HG03103 (cell line): Measurements from ENCODE around the gene CEP350.
"Not testable (repeated sequence)": the region's sequence is repeated elsewhere in the genome, so short reads cannot be mapped to it uniquely, and the experiment has no call there.

Source experiments
- ATAC-seq: cut with Tn5 transposase; IDR thresholded peaks from one replicate; pipeline ENCODE4 v1.9.1; 2021; ENCODE audit warnings: low read depth; ENCODE audit not compliant: unreplicated experiment

CEP350 gene

GRCh38 chr1:179978199-179979079, 23.8 kb downstream of the CEP350 start:
- ATAC-seq, result no peak

DNA sequence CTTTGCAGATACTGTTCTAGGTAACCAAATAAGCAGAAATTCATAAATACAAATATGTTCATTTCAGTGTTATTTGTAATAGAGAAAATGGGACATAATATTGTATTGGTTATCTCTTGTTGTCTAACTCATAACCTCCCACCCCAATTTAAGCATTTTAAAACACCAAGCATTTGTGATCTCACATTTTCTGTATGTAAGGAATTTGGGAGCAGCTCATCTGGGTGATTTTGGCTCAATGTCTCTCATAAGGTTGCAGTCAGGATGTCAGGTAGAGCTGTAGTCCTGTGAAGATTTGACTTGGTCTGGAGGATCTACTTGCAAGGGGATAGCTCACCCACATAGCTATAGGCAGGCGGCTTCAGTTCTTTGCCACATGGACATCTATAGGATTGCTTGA, 29.5 kb downstream of the CEP350 start:
- no peak for ATAC-seq

GRCh38 chr1:179984942-179985341, 30.3 kb downstream of the CEP350 start:
- ATAC-seq, result no peak

GRCh38 chr1:179990847-179991246, 36.2 kb downstream of the CEP350 start:
- ATAC-seq, result no peak

GRCh38 chr1:179995576-179995975, 41.0 kb downstream of the CEP350 start:
- no peak for ATAC-seq

DNA sequence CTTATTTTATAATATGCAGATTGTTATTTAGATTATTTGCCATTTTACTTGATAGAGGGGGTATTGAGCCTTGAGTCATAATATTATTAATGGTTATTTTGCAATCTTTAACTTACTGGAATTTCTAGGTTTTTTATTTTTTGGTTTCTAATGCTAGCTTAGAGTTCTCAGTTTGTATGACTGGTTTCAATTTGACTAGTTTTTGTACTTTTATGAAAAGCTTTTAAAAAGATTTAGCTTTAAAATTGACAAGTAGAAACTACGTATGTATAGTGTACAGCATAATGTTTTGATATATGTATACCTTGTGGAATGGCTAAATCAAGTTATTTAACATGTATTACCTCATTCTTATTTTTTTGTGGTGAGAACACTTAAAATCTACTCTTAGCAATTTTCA, 41.5 kb downstream of the CEP350 start:
- ATAC-seq, result no peak

GRCh38 chr1:180000575-180000974, 46.0 kb downstream of the CEP350 start:
- ATAC-seq, result no peak

GRCh38 chr1:180002437-180002836, 47.8 kb downstream of the CEP350 start:
- no peak for ATAC-seq

- ATAC-seq, result peak; percentile 74
These were observed 48.6 kb downstream of the CEP350 start for GRCh38 chr1:180003026-180003695.

- not testable (repeated sequence) for ATAC-seq
These were observed 52.2 kb downstream of the CEP350 start for GRCh38 chr1:180006762-180007161.

DNA sequence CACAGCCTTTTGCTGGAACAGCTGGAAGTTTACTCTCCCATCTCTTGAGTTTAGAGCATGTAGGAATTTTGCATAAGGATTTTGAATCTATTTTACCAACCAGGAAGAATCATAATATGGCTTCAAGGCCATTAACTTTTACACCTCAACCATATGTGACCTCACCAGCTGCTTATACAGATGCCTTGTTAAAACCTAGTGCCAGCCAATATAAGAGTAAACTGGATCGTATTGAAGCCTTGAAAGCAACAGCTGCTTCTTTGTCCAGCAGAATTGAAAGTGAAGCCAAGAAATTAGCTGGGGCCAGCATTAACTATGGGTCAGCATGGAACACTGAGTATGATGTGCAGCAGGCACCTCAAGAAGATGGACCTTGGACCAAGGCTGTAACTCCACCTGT, 65.4 kb downstream of the CEP350 start:
- no peak for ATAC-seq

DNA sequence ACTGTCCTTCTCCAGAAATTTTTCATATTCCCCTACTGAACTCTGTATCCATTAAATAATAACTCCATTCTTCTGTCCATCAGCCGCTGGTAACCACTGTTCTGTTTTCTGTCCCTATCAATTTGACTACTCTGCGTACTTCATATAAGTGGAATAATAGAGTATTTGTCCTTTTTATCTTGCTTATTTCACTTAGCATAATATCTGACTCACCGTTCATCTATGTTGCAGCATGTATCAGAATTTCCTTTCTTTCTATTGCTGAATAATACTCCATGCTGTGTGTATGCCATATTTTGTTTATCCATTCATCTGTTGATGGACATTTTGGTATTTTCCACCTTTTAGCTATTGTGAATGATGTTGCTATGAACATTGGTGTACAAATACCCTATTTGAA, 71.9 kb downstream of the CEP350 start:
- no peak for ATAC-seq

DNA sequence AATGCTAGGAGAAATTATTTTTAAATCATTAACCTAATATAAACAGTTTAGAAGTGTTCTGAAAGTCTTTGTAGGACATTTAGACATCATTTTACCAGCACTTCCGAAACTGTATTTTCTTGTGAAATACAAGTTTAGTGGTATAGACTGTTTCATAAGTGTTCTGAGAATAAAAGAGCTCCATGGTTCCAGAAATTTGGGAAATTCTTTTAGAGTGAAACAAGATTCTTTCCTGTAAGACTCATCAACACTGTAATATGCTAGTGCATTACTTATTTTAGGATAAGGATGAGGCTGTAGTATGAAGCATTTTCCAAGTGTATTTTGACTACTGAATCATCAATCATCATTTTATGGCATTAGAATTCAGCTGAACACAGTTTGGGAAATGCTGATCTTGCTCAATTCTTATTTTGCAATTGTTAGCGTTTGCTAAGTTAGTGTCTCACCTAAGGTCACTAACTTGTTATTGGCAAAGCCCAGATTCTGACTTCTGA, 73.4 kb downstream of the CEP350 start:
- ATAC-seq, result no peak

DNA sequence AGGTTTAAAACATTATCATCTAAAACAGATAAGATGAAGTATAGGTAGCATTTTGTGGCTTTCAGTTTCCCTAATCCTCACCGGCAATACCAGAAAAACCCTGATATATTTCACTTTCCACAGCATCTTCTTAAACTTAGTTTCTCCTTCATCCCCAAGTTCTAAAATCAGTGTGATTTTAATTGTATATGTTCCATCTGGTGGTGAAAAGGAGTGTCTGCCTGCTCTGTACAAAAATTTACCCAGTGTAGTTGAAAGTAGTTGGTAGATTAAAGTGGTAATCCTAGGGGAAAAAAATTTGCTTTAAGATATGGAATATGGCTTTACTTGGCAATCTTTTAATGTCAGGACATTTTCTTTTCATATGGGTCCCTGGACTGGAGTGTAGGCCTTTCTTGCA, 74.3 kb downstream of the CEP350 start:
- no peak for ATAC-seq

DNA sequence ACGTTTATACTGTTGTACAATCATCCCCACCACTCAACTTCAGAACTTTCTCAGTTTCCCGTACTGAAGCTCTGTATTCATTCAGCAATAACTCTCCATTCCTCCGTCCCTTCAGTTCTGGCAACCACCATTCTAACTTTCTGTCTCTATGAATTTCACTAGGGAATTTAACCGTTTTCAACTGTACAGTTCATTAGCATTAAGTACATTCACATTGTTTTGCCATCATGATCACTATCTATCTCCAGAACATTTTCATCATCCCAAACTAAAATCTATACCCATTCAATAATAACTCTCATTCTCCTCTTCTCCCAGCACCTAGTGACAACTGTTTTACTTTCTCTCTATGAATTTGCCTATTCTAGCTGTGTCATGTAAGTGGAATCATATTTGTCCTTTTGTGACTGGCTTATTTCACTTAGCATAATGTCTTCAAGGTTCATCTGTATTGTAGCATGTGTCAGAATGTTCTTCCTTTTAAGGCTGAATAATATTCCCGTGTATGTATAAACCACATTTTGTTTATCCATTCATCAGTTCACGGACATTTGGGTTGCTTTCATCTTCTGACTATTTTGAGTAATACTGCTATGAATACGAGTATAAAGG, 75.0 kb downstream of the CEP350 start:
- no peak for ATAC-seq

GRCh38 chr1:180031664-180032063, 77.1 kb downstream of the CEP350 start:
- no peak for ATAC-seq

DNA sequence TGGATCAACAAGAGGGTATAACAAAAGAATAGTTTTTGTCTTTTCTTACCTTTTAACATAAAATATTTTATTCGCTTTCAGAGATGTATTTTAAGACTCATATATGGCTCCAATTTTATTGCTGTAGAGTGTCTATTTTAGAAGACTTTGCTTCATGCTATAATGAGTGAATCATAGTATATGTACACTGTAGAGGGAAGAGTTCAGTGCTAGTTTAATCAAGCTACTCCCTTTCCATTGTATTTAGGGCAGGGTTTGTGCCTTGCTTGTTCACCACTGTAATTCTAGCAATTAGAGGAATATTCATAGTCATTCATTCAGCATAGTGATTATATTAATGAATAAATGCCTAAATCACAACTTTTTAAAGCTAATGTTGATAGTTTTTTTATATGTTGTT, 78.8 kb downstream of the CEP350 start:
- ATAC-seq, result no peak

DNA sequence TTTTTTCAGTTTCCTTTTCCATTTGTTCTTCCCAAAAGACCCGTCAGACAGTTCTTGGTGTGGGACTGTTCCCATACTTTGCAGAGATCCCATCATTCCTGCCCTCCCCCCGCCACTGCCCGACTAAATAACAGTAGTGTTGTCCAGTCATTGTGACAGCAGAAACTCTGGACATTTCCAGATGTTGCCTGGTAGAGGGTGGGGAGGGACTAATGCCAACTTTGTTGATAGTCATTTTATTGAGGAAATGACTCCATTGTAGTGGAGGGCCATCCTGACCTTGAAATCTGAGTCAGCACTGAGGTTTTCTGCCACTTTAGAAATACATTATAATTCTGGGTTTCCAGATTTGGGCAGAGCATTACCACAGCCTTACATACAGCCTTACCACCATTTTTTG, 85.4 kb downstream of the CEP350 start:
- ATAC-seq, result no peak

- no peak for ATAC-seq
These were observed 87.0 kb downstream of the CEP350 start for GRCh38 chr1:180041582-180041981.

GRCh38 chr1:180042988-180043622, 88.5 kb downstream of the CEP350 start:
- no peak for ATAC-seq

GRCh38 chr1:180043785-180044184, 89.2 kb downstream of the CEP350 start:
- no peak for ATAC-seq
